ENCODE results near the gene DDI1. TPM values are rescaled to one million over a fixed set of nuclear protein-coding genes. Genes with fewer than 3 reads are reported as not detected.

The DDI1 gene
- total and polyA plus RNA-seq, 2 donors (not counting 1 experiment from before 2014, with no cell fraction given): not detected

GRCh38 chr11:103988595-103988969 lies 47.9 kb upstream of the DDI1 start:
- ChIA-PET CTCF (no interaction called here), POLR2A (no interaction called here)
- 100% methylated on average over 2 of the region's 4 CpGs for WGBS (ENCODE audit: insufficient coverage)
- DNase-seq: no peak
- Mint-ChIP-seq H3K4me1 (no peaks in the 10 kb centered on the region), H3K27ac (no peak overlapping the region), H3K4me3 (no peak overlapping the region), H3K9me3 (ENCODE audit: insufficient read depth) (no peaks in the 10 kb centered on the region), H3K27me3 (no peaks in the 10 kb centered on the region)
- H3K4me2 ChIP-seq (replicated peaks; ENCODE audit: low read depth, low read length, poor library complexity, severe bottlenecking): no peak overlapping the region
- H3K27me3 ChIP-seq (replicated peaks in 1 of 4; ENCODE audit: control extremely low read depth in 1 of 4, control insufficient read depth in 3 of 4, insufficient read depth in 4 of 4, low read length in 3 of 4): no peaks in the 10 kb centered on the region
- ATAC-seq (ENCODE audit: low read depth): no peak
- H2AFZ ChIP-seq (ENCODE audit: insufficient read depth, low read depth, low read length, poor library complexity, severe bottlenecking): no peak overlapping the region
- no peak for TF ChIP-seq CTCF (IDR thresholded peaks at IDR 0.05)
- no peak for TF ChIP-seq EZH2 (IDR thresholded peaks at IDR 0.05; ENCODE audit: borderline replicate concordance, insufficient read depth, low read depth, low read length, poor library complexity, severe bottlenecking)
- H4K20me1 ChIP-seq (ENCODE audit: control insufficient read depth, insufficient read depth, low read length, poor library complexity, severe bottlenecking): no peaks in the 10 kb centered on the region
- no peaks in the 10 kb centered on the region for H3K79me2 ChIP-seq (ENCODE audit: control insufficient read depth, insufficient read depth, low read length)
- no peak overlapping the region for H3K27ac ChIP-seq (ENCODE audit: low read length in 2 of 2)
- H3K4me1 ChIP-seq (ENCODE audit: control insufficient read depth in 2 of 2, insufficient read depth in 2 of 2, low read length in 2 of 2): no peaks in the 10 kb centered on the region
- H3K9me3 ChIP-seq (ENCODE audit: control extremely low read depth in 1 of 3, control insufficient read depth in 2 of 3, insufficient read depth in 1 of 3, low read length in 2 of 3): no peaks in the 10 kb centered on the region
- no peaks in the 10 kb centered on the region for H3K36me3 ChIP-seq (replicated peaks in 1 of 2; ENCODE audit: control extremely low read depth in 1 of 2, control insufficient read depth in 1 of 2, extremely low read depth in 1 of 2, insufficient read depth in 2 of 2, low read length in 1 of 2)
- no peak overlapping the region for H3K4me3 ChIP-seq (ENCODE audit: control extremely low read depth in 1 of 5, extremely low read depth in 1 of 5, insufficient read depth in 1 of 5, low read depth in 2 of 5, low read length in 4 of 5)
- intact Hi-C loops (cut with micrococcal nuclease): no loop called here
- H3K9ac ChIP-seq (ENCODE audit: low read length): no peak overlapping the region

- ATAC-seq (ENCODE audit: low read depth) (no peak), DNase-seq (no peak)
- Mint-ChIP-seq H3K4me3 (no peak overlapping the region), H3K4me1 (no peaks in the 10 kb centered on the region), H3K9me3 (ENCODE audit: insufficient read depth) (no peaks in the 10 kb centered on the region), H3K27ac (no peak overlapping the region), H3K27me3 (no peaks in the 10 kb centered on the region)
- no peak overlapping the region for H3K27ac ChIP-seq (ENCODE audit: low read length in 2 of 2)
- no peak overlapping the region for H3K9ac ChIP-seq (ENCODE audit: low read length)
- H3K9me3 ChIP-seq (ENCODE audit: control extremely low read depth in 1 of 3, control insufficient read depth in 2 of 3, insufficient read depth in 1 of 3, low read length in 2 of 3): no peaks in the 10 kb centered on the region
- H3K36me3 ChIP-seq (replicated peaks in 1 of 2; ENCODE audit: control extremely low read depth in 1 of 2, control insufficient read depth in 1 of 2, extremely low read depth in 1 of 2, insufficient read depth in 2 of 2, low read length in 1 of 2): no peaks in the 10 kb centered on the region
- intact Hi-C loops (cut with micrococcal nuclease): no loop called here
- no peak overlapping the region for H3K4me3 ChIP-seq (ENCODE audit: control extremely low read depth in 1 of 5, extremely low read depth in 1 of 5, insufficient read depth in 1 of 5, low read depth in 2 of 5, low read length in 4 of 5)
- H4K20me1 ChIP-seq (ENCODE audit: control insufficient read depth, insufficient read depth, low read length, poor library complexity, severe bottlenecking): no peaks in the 10 kb centered on the region
- ChIA-PET CTCF (no interaction called here), POLR2A (no interaction called here)
- H3K27me3 ChIP-seq (replicated peaks in 1 of 4; ENCODE audit: control extremely low read depth in 1 of 4, control insufficient read depth in 3 of 4, insufficient read depth in 4 of 4, low read length in 3 of 4): no peaks in the 10 kb centered on the region
- no peaks in the 10 kb centered on the region for H3K79me2 ChIP-seq (ENCODE audit: control insufficient read depth, insufficient read depth, low read length)
- H3K4me1 ChIP-seq (ENCODE audit: control insufficient read depth in 2 of 2, insufficient read depth in 2 of 2, low read length in 2 of 2): no peaks in the 10 kb centered on the region
- no peak for TF ChIP-seq CTCF (IDR thresholded peaks at IDR 0.05)
- no peak overlapping the region for H2AFZ ChIP-seq (ENCODE audit: insufficient read depth, low read depth, low read length, poor library complexity, severe bottlenecking)
- no peak overlapping the region for H3K4me2 ChIP-seq (replicated peaks; ENCODE audit: low read depth, low read length, poor library complexity, severe bottlenecking)
Observed at GRCh38 chr11:103993507-103993906, 42.9 kb upstream of the DDI1 start.
